ENCODE measurements around the gene ANO7. TPM values are rescaled to one million over a fixed set of nuclear protein-coding genes. Genes with fewer than 3 reads are reported as not detected.

ANO7 gene
- total and polyA plus RNA-seq, 2 of the 13 experiments (the other 11 are each of a cell fraction or from before 2014, with no cell fraction given): 4.1 to 4.9 TPM

DNA sequence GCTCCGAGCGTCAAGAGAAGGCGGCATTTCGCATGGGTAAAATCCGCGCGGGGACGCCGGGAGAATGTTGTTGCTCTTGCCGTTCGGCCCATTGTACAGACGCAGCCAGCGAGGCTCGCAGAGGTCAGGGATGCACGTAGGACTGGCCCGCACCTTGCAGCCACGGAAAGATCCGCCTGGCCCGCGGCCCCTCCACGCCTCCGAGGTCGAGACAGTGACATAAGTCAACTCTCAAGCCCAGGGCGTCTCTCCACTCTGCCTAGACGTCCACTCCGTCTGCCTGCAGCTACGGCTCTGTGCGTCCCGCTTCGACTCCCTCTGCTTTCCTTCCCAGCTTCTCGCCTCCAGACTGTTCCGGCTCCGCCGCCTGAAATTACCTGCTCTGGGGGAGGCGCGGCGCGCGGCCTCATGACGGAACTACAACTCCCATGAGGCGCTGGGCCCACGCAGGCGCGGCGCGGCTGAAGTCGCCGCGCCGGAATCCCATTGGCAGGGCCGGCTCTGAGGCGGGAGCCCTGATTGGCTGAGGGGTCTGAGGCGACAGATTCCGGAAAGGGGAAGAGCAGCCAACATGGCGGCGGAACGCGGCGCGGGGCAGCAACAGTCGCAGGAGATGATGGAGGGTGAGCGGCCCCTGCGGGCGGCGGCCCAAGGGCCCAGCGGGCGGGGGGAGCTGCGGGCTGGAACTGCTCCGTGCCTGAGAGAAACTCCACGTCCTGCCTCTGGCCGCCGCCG is 38.4 kb upstream of the ANO7 start, which contains the start of gene PPP1R7 (continued):
- TF ChIP-seq ZC3H4 (CRISPR knock-in tag; IDR thresholded peaks at IDR 0.05; ENCODE audit: borderline replicate concordance) (no peak), MEIS1 (CRISPR knock-in tag; IDR thresholded peaks at IDR 0.05; ENCODE audit: borderline replicate concordance) (peak; percentile 2; the same call in 1 of the 2 replicates), XBP1 (CRISPR knock-in tag; IDR thresholded peaks at IDR 0.05) (no peak), ZKSCAN1 (IDR thresholded peaks at IDR 0.05; ENCODE audit: low read length) (no peak; the same call in 1 of the 2 replicates), POLR2AphosphoS5 (IDR thresholded peaks at IDR 0.05; ENCODE audit: low read depth, low read length) (peak; percentile 81), ZBTB21 (CRISPR knock-in tag; IDR thresholded peaks at IDR 0.05) (no peak), SNAPC2 (CRISPR knock-in tag; IDR thresholded peaks at IDR 0.05) (no peak), ZBTB8A (CRISPR knock-in tag; IDR thresholded peaks at IDR 0.05; ENCODE audit: borderline replicate concordance, low read depth) (no peak), ZZZ3 (CRISPR knock-in tag; IDR thresholded peaks at IDR 0.05; ENCODE audit: borderline replicate concordance) (no peak; the same call in 1 of the 2 replicates), ZNF33A (CRISPR knock-in tag; IDR thresholded peaks at IDR 0.05; ENCODE audit: borderline replicate concordance) (no peak), ZNF180 (CRISPR knock-in tag; IDR thresholded peaks at IDR 0.05; ENCODE audit: borderline replicate concordance, low read depth) (no peak), MTF2 (CRISPR knock-in tag; IDR thresholded peaks at IDR 0.05; ENCODE audit: borderline replicate concordance) (no peak; the same call in 1 of the 2 replicates), CREB1 (IDR thresholded peaks at IDR 0.05) (peak; percentile 81), CREB1 (CRISPR knock-in tag; IDR thresholded peaks at IDR 0.05) (peak; percentile 85), YEATS2 (CRISPR knock-in tag; IDR thresholded peaks at IDR 0.05; ENCODE audit: borderline replicate concordance) (peak; percentile 18; the same call in 1 of the 2 replicates), RARA (CRISPR knock-in tag; IDR thresholded peaks at IDR 0.05) (no peak; the same call in 1 of the 2 replicates), ETV6 (CRISPR knock-in tag; conservative IDR thresholded peaks at IDR 0.05) (no peak; the same call in 1 of the 2 replicates), ZNF83 (CRISPR knock-in tag; IDR thresholded peaks at IDR 0.05; ENCODE audit: borderline replicate concordance) (no peak), MIER3 (CRISPR knock-in tag; IDR thresholded peaks at IDR 0.05; ENCODE audit: borderline replicate concordance) (no peak; the same call in 1 of the 2 replicates), IRX3 (CRISPR knock-in tag; IDR thresholded peaks at IDR 0.05; ENCODE audit: borderline replicate concordance, low read depth) (peak; percentile 26; the same call in 1 of the 2 replicates), ZNF282 (IDR thresholded peaks at IDR 0.05; ENCODE audit: partially characterized antibody) (no peak)
- TF ChIP-seq, protein P1, sequence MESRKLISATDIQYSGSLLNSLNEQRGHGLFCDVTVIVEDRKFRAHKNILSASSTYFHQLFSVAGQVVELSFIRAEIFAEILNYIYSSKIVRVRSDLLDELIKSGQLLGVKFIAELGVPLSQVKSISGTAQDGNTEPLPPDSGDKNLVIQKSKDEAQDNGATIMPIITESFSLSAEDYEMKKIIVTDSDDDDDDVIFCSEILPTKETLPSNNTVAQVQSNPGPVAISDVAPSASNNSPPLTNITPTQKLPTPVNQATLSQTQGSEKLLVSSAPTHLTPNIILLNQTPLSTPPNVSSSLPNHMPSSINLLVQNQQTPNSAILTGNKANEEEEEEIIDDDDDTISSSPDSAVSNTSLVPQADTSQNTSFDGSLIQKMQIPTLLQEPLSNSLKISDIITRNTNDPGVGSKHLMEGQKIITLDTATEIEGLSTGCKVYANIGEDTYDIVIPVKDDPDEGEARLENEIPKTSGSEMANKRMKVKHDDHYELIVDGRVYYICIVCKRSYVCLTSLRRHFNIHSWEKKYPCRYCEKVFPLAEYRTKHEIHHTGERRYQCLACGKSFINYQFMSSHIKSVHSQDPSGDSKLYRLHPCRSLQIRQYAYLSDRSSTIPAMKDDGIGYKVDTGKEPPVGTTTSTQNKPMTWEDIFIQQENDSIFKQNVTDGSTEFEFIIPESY (CRISPR knock-in tag; IDR thresholded peaks at IDR 0.05): no peak
- TF ChIP-seq, protein P2, sequence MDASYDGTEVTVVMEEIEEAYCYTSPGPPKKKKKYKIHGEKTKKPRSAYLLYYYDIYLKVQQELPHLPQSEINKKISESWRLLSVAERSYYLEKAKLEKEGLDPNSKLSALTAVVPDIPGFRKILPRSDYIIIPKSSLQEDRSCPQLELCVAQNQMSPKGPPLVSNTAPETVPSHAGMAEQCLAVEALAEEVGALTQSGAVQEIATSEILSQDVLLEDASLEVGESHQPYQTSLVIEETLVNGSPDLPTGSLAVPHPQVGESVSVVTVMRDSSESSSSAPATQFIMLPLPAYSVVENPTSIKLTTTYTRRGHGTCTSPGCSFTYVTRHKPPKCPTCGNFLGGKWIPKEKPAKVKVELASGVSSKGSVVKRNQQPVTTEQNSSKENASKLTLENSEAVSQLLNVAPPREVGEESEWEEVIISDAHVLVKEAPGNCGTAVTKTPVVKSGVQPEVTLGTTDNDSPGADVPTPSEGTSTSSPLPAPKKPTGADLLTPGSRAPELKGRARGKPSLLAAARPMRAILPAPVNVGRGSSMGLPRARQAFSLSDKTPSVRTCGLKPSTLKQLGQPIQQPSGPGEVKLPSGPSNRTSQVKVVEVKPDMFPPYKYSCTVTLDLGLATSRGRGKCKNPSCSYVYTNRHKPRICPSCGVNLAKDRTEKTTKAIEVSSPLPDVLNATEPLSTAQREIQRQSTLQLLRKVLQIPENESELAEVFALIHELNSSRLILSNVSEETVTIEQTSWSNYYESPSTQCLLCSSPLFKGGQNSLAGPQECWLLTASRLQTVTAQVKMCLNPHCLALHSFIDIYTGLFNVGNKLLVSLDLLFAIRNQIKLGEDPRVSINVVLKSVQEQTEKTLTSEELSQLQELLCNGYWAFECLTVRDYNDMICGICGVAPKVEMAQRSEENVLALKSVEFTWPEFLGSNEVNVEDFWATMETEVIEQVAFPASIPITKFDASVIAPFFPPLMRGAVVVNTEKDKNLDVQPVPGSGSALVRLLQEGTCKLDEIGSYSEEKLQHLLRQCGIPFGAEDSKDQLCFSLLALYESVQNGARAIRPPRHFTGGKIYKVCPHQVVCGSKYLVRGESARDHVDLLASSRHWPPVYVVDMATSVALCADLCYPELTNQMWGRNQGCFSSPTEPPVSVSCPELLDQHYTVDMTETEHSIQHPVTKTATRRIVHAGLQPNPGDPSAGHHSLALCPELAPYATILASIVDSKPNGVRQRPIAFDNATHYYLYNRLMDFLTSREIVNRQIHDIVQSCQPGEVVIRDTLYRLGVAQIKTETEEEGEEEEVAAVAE (CRISPR knock-in tag; IDR thresholded peaks at IDR 0.05; ENCODE audit: borderline replicate concordance): peak; percentile 93
